BE2C (cell line): ENCODE results near the gene DNM1.

Experiments used
- DNase-seq: peaks from one replicate; pipeline ENCODE4 v3.0.0-alpha.2; 2020
- H3K27me3 ChIP-seq: fragments of 250-450 bp; sonication (Bioruptor Pico); 2 replicates; pipeline ENCODE4 v1.5.1; 2020; ENCODE audit warnings: mild to moderate bottlenecking
- H3K36me3 ChIP-seq: fragments of 250-450 bp; sonication (Bioruptor Pico); 2 replicates; pipeline ENCODE4 v1.5.1; 2020; ENCODE audit warnings: mild to moderate bottlenecking
- H3K4me1 ChIP-seq: fragments of 250-450 bp; sonication (Bioruptor Pico); 2 replicates; pipeline ENCODE4 v1.5.1; 2020
- H3K4me3 ChIP-seq: 2 replicates; pipeline ENCODE4 v1.5.1; 2011; ENCODE audit warnings: low read depth, low read length
- H3K9me3 ChIP-seq: fragments of 250-450 bp; sonication (Bioruptor Pico); 2 replicates; pipeline ENCODE4 v1.5.1; 2020
- TF ChIP-seq, protein P1 (sequence below): IDR thresholded peaks from 2 replicates; pipeline ENCODE4 v1.5.1; 2012; ENCODE audit warnings: mild to moderate bottlenecking, low read depth, low read length

Gene DNM1

DNA sequence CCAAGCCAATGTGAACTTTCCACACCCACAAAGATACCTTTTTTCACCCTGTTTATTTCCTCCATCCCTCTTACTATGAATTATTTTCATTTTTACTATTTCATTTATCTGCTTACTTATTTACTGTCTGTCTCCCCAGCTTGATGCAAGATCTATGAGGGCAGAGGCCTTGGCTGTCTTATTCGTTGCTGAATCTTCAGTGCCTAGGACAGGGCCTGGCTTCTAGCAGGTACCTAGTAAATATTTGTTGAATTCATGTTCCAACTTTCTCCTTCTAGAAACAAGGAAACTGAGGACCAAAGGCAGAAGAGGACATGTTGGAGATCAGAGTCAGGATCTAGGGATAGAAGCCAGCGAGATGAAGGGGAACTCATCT, 543 bp upstream of the DNM1 start:
- peak overlapping the region; percentile 44 for H3K4me3 ChIP-seq
- H3K4me1 ChIP-seq, result no peaks in the 10 kb centered on the region
- no peaks in the 10 kb centered on the region for H3K27me3 ChIP-seq
- TF ChIP-seq, protein P1, sequence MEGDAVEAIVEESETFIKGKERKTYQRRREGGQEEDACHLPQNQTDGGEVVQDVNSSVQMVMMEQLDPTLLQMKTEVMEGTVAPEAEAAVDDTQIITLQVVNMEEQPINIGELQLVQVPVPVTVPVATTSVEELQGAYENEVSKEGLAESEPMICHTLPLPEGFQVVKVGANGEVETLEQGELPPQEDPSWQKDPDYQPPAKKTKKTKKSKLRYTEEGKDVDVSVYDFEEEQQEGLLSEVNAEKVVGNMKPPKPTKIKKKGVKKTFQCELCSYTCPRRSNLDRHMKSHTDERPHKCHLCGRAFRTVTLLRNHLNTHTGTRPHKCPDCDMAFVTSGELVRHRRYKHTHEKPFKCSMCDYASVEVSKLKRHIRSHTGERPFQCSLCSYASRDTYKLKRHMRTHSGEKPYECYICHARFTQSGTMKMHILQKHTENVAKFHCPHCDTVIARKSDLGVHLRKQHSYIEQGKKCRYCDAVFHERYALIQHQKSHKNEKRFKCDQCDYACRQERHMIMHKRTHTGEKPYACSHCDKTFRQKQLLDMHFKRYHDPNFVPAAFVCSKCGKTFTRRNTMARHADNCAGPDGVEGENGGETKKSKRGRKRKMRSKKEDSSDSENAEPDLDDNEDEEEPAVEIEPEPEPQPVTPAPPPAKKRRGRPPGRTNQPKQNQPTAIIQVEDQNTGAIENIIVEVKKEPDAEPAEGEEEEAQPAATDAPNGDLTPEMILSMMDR, result no peak
- no peaks in the 10 kb centered on the region for H3K9me3 ChIP-seq
- DNase-seq, result no peak
- H3K36me3 ChIP-seq, result no peaks in the 10 kb centered on the region

DNA sequence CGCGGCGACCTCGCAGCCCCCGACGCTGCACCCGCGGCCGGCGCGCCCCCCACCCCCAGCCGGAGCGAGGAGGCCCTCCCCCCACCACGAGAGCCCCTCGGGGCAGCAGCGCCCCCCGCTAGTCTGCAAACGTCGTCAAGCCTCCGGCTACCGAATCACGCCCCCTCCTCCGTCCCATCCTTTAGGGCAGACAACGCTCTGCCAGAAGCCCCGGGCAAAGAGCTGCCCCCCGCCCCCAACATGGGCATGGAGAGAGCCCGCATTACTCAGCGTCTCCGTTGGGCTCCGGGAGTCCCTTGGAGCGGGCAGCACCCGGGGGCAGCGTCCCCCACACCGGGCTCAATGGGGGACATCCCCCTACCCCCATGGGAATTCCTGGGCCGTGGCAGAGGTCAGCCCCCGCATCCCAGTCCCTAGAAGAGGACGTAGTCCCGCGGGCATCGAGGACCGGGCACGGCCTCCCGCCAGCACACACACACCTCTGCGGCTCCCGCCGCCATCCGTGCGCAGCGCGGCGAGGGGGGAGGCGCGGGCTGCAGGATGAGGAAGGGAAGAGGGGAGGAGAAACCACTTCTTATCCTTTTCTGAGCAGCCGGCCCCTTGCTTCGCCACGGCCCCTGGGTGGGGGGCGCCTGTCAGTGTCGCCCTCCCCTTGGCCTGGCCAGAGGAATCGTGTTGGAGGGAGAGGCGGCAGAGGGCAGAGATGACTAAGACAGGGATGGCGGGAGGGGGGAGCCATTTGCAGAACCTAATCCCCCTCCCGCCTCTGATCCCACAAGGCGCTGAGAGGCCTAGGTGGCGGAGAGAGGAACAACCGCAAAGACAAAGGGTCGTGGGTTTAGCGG, 750 bp downstream of the DNM1 start:
- H3K27me3 ChIP-seq, result no peaks in the 10 kb centered on the region
- peak overlapping the region; percentile 82 for H3K4me3 ChIP-seq
- H3K9me3 ChIP-seq, result no peaks in the 10 kb centered on the region
- no peaks in the 10 kb centered on the region; the same call in 1 of the 2 replicates for H3K36me3 ChIP-seq
- no peaks in the 10 kb centered on the region; the same call in 1 of the 2 replicates for H3K4me1 ChIP-seq
- TF ChIP-seq, protein P1, result no peak
- peak; percentile 69 for DNase-seq

DNA sequence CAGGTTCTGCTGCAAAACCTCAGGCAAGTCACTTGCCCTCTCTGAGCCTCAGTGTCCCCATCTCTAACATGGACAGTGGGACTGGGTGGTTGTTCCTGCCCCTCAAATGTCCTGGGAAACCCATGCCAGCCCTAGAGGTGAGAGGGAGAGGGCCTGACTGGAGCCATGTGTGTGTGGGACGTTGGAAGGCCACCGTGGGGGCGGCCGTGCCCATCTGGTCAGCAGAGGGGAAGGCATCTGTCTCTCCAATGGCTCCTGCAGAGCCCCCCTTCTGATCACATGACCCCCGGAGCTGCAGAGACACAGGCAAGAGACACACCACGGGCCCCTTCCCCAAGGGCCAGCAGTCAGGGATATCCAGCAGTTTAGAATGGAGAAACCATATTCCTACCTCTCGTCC, 1.7 kb downstream of the DNM1 start:
- no peaks in the 10 kb centered on the region; the same call in 1 of the 2 replicates for H3K36me3 ChIP-seq
- TF ChIP-seq, protein P1, result no peak
- no peaks in the 10 kb centered on the region; the same call in none of the 2 replicates for H3K4me1 ChIP-seq
- no peaks in the 10 kb centered on the region for H3K27me3 ChIP-seq
- no peaks in the 10 kb centered on the region for H3K9me3 ChIP-seq
- peak overlapping the region; percentile 82 for H3K4me3 ChIP-seq
- no peak for DNase-seq

DNA sequence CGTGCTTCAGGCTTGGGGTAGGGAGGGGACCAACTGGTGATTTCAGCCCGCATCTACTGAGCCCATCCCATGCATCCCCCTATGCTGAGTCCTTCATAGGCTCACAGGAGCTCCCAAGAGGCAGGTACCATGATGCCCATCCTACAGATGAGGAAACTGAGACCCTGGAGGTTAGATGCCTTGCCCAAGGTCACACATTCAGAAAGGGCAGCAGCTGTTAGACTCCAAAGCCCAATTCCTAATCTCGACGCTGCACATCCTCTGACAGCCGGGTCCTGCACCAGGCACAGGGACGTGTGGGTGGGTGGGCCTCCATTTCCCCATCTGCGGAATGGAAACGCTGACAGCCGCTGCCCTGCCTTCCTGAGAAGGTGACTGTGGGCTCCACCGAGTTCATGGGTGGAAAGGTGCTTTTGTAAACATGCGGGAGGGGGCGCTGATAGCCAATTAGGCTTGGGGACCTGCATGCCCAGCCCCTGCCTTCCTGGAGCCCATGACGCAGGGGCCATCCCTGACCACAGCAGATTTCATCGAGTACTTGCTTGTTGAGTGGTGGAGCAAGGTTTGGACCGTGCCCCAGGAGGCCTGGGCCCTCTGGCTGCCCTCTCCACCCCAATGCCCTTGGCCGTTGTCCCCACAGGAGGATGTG, 2.2 kb downstream of the DNM1 start:
- TF ChIP-seq, protein P1, result no peak
- DNase-seq, result no peak
- Histone ChIP-seq H3K4me1 (no peaks in the 10 kb centered on the region; the same call in none of the 2 replicates), H3K36me3 (no peaks in the 10 kb centered on the region; the same call in 1 of the 2 replicates), H3K27me3 (no peaks in the 10 kb centered on the region), H3K9me3 (no peaks in the 10 kb centered on the region), H3K4me3 (no peak overlapping the region)

DNA sequence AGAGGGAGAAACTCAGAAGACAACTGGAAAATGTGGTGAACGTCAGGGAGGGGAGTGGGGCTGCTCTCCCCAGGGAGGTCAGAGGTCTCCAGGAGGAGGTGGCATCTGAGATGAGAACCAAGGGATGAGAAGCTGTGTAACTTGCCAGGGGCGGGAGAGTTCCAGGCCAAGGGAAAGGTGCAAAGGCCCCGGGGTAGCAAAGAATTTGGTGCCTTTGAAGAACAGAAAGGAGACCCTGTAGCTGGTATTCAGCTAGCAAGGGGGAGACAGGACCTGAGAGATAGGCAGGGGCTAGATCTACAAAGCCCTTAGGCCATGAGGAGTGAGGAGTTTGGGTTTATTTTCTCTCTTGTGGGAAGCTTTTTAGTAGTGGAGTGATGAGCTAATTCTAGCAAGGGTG, 3.3 kb downstream of the DNM1 start:
- no peaks in the 10 kb centered on the region for H3K27me3 ChIP-seq
- TF ChIP-seq, protein P1, result no peak
- H3K36me3 ChIP-seq, result no peaks in the 10 kb centered on the region; the same call in 1 of the 2 replicates
- no peak for DNase-seq
- H3K4me3 ChIP-seq, result no peak overlapping the region
- no peaks in the 10 kb centered on the region; the same call in none of the 2 replicates for H3K4me1 ChIP-seq
- H3K9me3 ChIP-seq, result no peaks in the 10 kb centered on the region
